Neural progenitor cell (in vitro differentiated cells): Measurements from ENCODE around the gene CRTC1.
A peak's percentile ranks its signal among the peaks of the same experiment; 100 is the strongest.

Experiments
- CTCF ChIP-seq: fragments of 200-600 bp; sonication (generic); IDR thresholded peaks from 2 replicates; pipeline ENCODE4 v1.5.1; 2017; ENCODE audit warnings: antibody characterized with exemption, mild to moderate bottlenecking
- EZH2 ChIP-seq: fragments of 200-600 bp; sonication (generic); IDR thresholded peaks from 2 replicates; pipeline ENCODE4 v1.6.1; 2017; ENCODE audit warnings: antibody characterized with exemption, mild to moderate bottlenecking, moderate library complexity
- EZH2phosphoT487 ChIP-seq: fragments of 200-600 bp; sonication (generic); IDR thresholded peaks from 2 replicates; pipeline ENCODE4 v1.6.1; 2017; ENCODE audit warnings: antibody characterized with exemption

- TF ChIP-seq CTCF (peak; percentile 7), EZH2 (no peak), EZH2phosphoT487 (no peak)
Observed at GRCh38 chr19:18831524-18832305, 148.2 kb downstream of the CRTC1 start, which contains the start of gene UPF1.
